ENCODE results near the gene CALM3. TPM values are rescaled to one million over a fixed set of nuclear protein-coding genes. Genes with fewer than 3 reads are reported as not detected.

The CALM3 gene
- total RNA-seq, 1 experiment from 2014 or later, result 343 TPM

DNA sequence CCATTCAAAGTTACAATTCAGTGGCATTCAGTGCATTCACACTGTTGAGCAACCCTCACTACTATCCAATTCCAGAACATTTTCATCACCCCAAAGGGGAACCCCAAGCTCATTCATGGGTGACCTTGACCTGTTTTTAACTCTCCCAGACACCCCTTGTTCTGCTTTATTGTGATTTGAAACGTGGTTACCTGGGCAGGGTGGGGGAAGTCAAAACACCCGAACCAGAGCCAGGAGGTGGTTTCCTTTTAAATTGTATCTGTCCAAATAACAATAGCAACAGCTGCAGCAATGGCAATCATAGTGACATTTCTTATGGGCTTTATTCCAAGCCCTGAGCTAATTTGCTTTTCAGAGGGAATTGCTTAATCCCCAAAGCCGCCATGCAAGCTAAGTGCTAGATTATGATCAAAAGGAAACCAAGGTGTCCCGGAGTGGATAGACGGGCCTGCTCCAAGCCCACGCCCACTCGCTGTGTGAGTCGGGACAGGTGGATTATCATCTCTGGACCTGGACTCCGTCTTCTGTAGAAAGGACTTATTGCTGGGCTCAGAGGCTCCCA is 17.6 kb downstream of the CALM3 start:
- no CpG with 5 or more reads among the region's 9 CpGs for WGBS (ENCODE audit: extremely low coverage, insufficient read length, low lambda C conversion rate)
- Mint-ChIP-seq H3K4me3 (no peak overlapping the region), H3K4me1 (peaks cover 11 to 26% of the 10 kb centered on the region in 2 experiments; a peak in 3 of 4 replicates), H3K27me3 (ENCODE audit: low read depth) (peaks cover 11% of the 10 kb centered on the region), H3K27ac (no peak overlapping the region), H3K9me3 (no peaks in the 10 kb centered on the region), H3K36me3 (ENCODE audit: insufficient read depth in 1 of 3, low read depth in 3 of 3) (no peaks in the 10 kb centered on the region)
- no peak overlapping the region for H3K14ac ChIP-seq (ENCODE audit: insufficient read depth, low read length)
- no peak overlapping the region for H3K27ac ChIP-seq (ENCODE audit: insufficient read length, low read depth, low read length)
- H2BK20ac ChIP-seq (ENCODE audit: low read depth, low read length, poor library complexity, severe bottlenecking), result no peak overlapping the region
- H3K23ac ChIP-seq (ENCODE audit: insufficient read length, low read depth, low read length), result no peak overlapping the region
- H3K79me1 ChIP-seq (ENCODE audit: insufficient read depth, low read depth, low read length, poor library complexity, severe bottlenecking), result no peaks in the 10 kb centered on the region
- H2BK12ac ChIP-seq (ENCODE audit: insufficient read length, low read depth, low read length), result no peak overlapping the region
- no peak overlapping the region for H4K8ac ChIP-seq (replicated peaks; ENCODE audit: insufficient read length, low read depth, low read length)
- no peak overlapping the region for H3K4ac ChIP-seq (ENCODE audit: low read depth, low read length)
- H3K4me2 ChIP-seq (ENCODE audit: insufficient read depth, insufficient read length, low read length), result no peak overlapping the region
- no peak overlapping the region for H2AFZ ChIP-seq (ENCODE audit: low read length)
- TF ChIP-seq, protein P1, sequence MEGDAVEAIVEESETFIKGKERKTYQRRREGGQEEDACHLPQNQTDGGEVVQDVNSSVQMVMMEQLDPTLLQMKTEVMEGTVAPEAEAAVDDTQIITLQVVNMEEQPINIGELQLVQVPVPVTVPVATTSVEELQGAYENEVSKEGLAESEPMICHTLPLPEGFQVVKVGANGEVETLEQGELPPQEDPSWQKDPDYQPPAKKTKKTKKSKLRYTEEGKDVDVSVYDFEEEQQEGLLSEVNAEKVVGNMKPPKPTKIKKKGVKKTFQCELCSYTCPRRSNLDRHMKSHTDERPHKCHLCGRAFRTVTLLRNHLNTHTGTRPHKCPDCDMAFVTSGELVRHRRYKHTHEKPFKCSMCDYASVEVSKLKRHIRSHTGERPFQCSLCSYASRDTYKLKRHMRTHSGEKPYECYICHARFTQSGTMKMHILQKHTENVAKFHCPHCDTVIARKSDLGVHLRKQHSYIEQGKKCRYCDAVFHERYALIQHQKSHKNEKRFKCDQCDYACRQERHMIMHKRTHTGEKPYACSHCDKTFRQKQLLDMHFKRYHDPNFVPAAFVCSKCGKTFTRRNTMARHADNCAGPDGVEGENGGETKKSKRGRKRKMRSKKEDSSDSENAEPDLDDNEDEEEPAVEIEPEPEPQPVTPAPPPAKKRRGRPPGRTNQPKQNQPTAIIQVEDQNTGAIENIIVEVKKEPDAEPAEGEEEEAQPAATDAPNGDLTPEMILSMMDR (conservative IDR thresholded peaks at IDR 0.05), result no peak
- H3K56ac ChIP-seq (ENCODE audit: insufficient read length, low read depth, low read length), result no peak overlapping the region
- no peaks in the 10 kb centered on the region for H3K79me2 ChIP-seq (ENCODE audit: insufficient read depth, low read length)
- H3K18ac ChIP-seq (ENCODE audit: insufficient read length, low read depth, low read length), result no peak overlapping the region
- H2BK15ac ChIP-seq (ENCODE audit: low read depth, low read length), result no peak overlapping the region
- no peak for DNase-seq
- no peaks in the 10 kb centered on the region for H3K9me3 ChIP-seq (ENCODE audit: control insufficient read depth, low read depth, low read length)
- no peak overlapping the region for H2BK5ac ChIP-seq (ENCODE audit: insufficient read length, low read length)
- H2AK5ac ChIP-seq (ENCODE audit: insufficient read length, low read length), result no peak overlapping the region
- H2BK120ac ChIP-seq (ENCODE audit: low read depth, low read length, poor library complexity, severe bottlenecking), result no peak overlapping the region
- no peak overlapping the region for H3T11ph ChIP-seq (ENCODE audit: low read length)
- H3K9ac ChIP-seq (ENCODE audit: extremely low read depth, insufficient read length, low read length), result no peak overlapping the region
- H4K5ac ChIP-seq (ENCODE audit: insufficient read length, low read depth, low read length), result no peak overlapping the region
- H3K23me2 ChIP-seq (ENCODE audit: insufficient read length, low read depth, low read length, poor library complexity, severe bottlenecking), result no peaks in the 10 kb centered on the region
- no peaks in the 10 kb centered on the region; the same call in 1 of the 2 replicates for H3K4me1 ChIP-seq (ENCODE audit: insufficient read depth, low read length)
- H4K91ac ChIP-seq (ENCODE audit: insufficient read length, low read depth, low read length), result no peak overlapping the region
- H3K27me3 ChIP-seq (ENCODE audit: insufficient read depth, low read length), result no peaks in the 10 kb centered on the region
- no peaks in the 10 kb centered on the region for H4K20me1 ChIP-seq (ENCODE audit: control insufficient read depth, insufficient read depth, insufficient read length)

Data from H9 (cell line).